Putamen (tissue), 1 donor: ENCODE measurements around the gene AFAP1.
A peak's percentile ranks its signal among the peaks of the same experiment; 100 is the strongest.

Source experiments
- DNase-seq: peaks from one replicate; pipeline ENCODE4 v3.0.0-alpha.2; 2016; ENCODE audit warnings: low spot score

The AFAP1 gene

GRCh38 chr4:7864685-7865084, 75.0 kb downstream of the AFAP1 start:
- no peak for DNase-seq

- DNase-seq = peak; percentile 53
Observed at GRCh38 chr4:7863911-7864681, 75.6 kb downstream of the AFAP1 start.

GRCh38 chr4:7862561-7863192, 77.0 kb downstream of the AFAP1 start:
- DNase-seq = no peak

- DNase-seq = no peak
Observed at GRCh38 chr4:7861440-7861881, 78.2 kb downstream of the AFAP1 start.

GRCh38 chr4:7860600-7861163, 79.0 kb downstream of the AFAP1 start:
- DNase-seq = no peak

- no peak for DNase-seq
Observed at GRCh38 chr4:7859326-7859725, 80.3 kb downstream of the AFAP1 start.

GRCh38 chr4:7858498-7858897, 81.2 kb downstream of the AFAP1 start:
- no peak for DNase-seq

GRCh38 chr4:7857993-7858392, 81.7 kb downstream of the AFAP1 start:
- no peak for DNase-seq

- no peak for DNase-seq
Observed at GRCh38 chr4:7857238-7857701, 82.4 kb downstream of the AFAP1 start.

- no peak for DNase-seq
Observed at GRCh38 chr4:7855731-7856130, 83.9 kb downstream of the AFAP1 start.

- DNase-seq = no peak
Observed at GRCh38 chr4:7854697-7855370, 84.8 kb downstream of the AFAP1 start.

GRCh38 chr4:7854216-7854615, 85.4 kb downstream of the AFAP1 start:
- DNase-seq = no peak

GRCh38 chr4:7853271-7853670, 86.4 kb downstream of the AFAP1 start:
- no peak for DNase-seq

GRCh38 chr4:7852568-7853185, 87.0 kb downstream of the AFAP1 start:
- DNase-seq = no peak

- DNase-seq = no peak
Observed at GRCh38 chr4:7850489-7850888, 89.2 kb downstream of the AFAP1 start.

- no peak for DNase-seq
Observed at GRCh38 chr4:7847206-7847605, 92.5 kb downstream of the AFAP1 start.

- DNase-seq = no peak
Observed at GRCh38 chr4:7845493-7846128, 94.0 kb downstream of the AFAP1 start.

GRCh38 chr4:7844594-7844991, 95.1 kb downstream of the AFAP1 start:
- no peak for DNase-seq

- DNase-seq = no peak
Observed at GRCh38 chr4:7843831-7844593, 95.6 kb downstream of the AFAP1 start.

- no peak for DNase-seq
Observed at GRCh38 chr4:7842384-7843279, 97.0 kb downstream of the AFAP1 start.
